GM21390 (cell line): ENCODE data around the gene LASP1NB.
"Not testable (repeated sequence)": the region's sequence is repeated elsewhere in the genome, so short reads cannot be mapped to it uniquely, and the experiment has no call there.

ENCODE experiments used
- ATAC-seq: cut with Tn5 transposase; IDR thresholded peaks from one replicate; pipeline ENCODE4 v1.9.1; 2021; ENCODE audit not compliant: unreplicated experiment

LASP1NB gene

DNA sequence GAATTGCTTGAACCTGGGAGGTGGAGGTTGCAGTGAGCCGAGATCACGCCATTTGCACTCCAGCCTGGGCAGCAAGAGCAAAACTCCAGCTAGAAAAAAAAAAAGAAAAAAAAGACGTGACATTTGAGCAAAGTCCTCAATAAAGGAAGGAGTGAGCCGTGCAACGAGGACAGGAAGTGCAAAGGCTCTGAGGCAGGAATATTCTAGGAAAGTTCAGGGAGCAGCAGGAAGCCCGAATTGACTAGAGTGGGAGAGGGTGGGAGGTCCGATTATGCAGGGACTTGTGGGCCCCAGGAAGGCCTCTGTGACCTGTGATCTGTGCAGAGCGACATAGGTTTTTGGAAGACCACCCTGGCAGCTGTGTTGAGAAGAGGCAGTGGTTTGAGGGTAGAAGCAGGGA lies 8.6 kb upstream of the LASP1NB start:
- no peak for ATAC-seq

DNA sequence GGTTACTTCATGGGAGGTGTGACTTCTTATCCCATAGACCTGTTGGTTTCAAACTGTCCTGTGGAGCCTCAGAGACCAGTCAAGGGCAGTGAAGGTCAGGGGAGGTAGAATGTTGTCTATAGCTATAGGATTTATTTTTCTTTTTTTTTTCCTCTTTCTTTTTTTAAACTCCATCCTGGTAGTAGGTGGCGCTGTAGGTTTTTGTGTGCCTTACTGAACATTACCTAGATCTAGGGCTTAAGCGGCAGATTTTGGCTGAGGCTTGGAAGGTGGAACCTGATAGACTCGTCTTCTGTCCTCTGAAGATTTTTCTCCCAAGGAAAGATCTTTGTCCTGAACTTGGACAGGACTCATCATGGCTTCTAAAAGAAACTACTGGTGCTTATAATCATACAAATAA lies 8.2 kb upstream of the LASP1NB start:
- ATAC-seq = no peak

DNA sequence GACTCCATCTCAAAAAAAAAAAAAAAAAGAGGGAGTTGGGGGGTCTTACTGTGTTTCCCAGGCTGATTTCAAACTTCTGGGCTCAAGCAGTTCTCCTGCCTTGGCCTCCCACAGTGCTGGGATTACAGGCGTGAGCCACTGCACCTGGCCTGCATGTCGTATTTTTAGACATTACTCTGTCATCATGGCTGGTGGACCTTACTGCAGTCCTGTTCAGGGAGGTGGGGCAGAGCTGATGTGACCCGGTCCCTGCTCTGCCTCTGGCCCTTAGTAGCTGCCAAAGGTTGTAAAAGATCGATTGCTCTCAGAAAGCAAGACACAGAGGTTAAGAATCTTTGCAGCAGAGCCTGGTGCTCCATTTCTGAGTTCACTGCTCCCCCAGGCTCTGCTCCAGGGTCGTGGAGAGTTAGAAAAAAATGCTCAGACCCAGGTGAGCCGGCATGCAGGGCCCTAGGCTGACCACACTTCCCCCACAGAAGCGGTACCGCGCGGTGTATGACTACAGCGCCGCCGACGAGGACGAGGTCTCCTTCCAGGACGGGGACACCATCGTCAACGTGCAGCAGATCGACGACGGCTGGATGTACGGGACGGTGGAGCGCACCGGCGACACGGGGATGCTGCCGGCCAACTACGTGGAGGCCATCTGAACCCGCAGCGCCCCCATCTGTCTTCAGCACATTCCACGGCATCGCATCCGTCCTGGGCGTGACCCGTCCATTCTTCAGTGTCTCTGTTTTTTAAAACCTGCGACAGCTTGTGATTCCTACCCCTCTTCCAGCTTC lies 7.1 kb upstream of the LASP1NB start:
- no peak for ATAC-seq

DNA sequence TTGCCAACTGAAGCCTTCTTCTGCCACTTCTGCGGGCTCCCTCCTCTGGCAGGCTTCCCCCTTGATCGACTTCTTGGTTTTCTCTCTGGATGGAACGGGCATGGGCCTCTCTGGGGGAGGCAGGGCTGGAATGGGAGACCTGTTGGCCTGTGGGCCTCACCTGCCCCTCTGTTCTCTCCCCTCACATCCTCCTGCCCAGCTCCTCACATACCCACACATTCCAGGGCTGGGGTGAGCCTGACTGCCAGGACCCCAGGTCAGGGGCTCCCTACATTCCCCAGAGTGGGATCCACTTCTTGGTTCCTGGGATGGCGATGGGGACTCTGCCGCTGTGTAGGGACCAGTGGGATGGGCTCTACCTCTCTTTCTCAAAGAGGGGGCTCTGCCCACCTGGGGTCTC lies 6.5 kb upstream of the LASP1NB start:
- ATAC-seq = no peak

DNA sequence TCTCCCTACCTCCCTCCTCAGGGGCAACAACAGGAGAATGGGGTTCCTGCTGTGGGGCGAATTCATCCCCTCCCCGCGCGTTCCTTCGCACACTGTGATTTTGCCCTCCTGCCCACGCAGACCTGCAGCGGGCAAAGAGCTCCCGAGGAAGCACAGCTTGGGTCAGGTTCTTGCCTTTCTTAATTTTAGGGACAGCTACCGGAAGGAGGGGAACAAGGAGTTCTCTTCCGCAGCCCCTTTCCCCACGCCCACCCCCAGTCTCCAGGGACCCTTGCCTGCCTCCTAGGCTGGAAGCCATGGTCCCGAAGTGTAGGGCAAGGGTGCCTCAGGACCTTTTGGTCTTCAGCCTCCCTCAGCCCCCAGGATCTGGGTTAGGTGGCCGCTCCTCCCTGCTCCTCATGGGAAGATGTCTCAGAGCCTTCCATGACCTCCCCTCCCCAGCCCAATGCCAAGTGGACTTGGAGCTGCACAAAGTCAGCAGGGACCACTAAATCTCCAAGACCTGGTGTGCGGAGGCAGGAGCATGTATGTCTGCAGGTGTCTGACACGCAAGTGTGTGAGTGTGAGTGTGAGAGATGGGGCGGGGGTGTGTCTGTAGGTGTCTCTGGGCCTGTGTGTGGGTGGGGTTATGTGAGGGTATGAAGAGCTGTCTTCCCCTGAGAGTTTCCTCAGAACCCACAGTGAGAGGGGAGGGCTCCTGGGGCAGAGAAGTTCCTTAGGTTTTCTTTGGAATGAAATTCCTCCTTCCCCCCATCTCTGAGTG lies 5.9 kb upstream of the LASP1NB start:
- ATAC-seq = no peak

GRCh38 chr17:38920374-38921291 lies 4.8 kb upstream of the LASP1NB start:
- ATAC-seq = no peak

DNA sequence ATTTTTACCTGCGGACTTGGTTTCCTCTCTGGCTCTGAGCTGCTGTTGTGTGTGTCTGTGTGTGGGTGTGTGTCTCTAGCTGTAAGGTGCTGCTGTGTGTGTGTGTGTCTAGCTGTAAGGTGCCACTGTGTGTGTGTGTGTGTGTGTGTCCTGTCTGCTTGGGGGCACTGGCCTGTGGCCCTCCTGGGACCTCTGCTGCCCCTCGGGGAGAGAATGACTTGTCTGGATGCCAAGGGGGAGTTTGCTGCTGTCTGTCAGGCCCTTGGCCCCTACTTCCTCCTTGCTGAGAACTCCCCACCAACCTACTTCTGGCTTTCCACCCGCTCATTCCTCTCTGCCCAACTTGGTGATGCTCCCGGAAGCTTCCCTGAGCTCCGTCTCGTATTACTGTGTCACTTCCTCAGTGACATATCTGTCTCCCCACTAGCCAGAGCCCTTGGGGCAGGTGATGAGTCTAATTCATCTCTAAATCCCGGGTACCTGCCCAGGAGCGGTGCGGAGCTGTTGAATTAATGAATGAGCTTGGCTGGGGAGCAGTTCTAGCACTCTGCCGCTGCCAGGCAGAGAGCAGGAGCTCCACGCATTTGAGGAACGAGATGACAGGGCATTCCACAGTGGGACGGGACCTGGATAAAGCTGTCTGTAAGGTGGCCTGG lies 3.5 kb upstream of the LASP1NB start:
- no peak for ATAC-seq

DNA sequence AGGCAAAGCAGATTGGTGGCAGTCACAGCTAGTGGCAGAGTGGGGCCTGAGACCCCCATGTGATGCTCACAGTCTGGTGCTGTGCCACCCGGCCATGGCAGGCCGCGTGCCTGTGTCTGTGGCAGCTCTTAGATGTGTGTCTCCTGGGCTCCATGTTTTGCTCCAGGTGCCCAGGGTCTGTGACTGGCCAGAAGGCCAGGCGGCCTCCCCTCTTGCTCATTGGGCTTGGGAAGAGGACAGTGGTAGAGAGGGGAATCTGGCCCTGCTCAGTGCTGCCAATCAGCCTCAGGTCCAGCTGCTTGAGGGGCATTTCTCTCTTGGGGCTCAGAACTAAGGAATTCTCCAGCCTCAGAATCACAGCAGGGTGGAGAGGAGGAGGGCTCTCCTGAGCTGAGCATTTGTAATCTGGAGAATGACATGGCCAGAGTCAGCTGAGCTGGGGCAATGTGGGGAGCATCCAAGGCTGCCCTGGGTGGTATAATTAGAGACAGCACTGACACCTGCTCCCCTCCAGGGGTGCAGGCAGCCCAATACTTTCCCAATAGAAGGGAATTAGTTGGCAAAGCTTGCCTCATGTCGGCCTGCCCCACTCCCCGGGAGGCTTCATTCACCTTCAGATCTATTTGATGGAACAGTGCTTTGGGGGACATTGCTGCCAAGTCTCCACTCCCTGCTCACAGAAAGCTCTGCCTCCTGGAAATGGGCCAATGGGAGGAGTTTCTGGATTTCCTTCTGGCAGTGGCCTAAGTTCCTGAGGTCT lies 2.7 kb upstream of the LASP1NB start:
- no peak for ATAC-seq

DNA sequence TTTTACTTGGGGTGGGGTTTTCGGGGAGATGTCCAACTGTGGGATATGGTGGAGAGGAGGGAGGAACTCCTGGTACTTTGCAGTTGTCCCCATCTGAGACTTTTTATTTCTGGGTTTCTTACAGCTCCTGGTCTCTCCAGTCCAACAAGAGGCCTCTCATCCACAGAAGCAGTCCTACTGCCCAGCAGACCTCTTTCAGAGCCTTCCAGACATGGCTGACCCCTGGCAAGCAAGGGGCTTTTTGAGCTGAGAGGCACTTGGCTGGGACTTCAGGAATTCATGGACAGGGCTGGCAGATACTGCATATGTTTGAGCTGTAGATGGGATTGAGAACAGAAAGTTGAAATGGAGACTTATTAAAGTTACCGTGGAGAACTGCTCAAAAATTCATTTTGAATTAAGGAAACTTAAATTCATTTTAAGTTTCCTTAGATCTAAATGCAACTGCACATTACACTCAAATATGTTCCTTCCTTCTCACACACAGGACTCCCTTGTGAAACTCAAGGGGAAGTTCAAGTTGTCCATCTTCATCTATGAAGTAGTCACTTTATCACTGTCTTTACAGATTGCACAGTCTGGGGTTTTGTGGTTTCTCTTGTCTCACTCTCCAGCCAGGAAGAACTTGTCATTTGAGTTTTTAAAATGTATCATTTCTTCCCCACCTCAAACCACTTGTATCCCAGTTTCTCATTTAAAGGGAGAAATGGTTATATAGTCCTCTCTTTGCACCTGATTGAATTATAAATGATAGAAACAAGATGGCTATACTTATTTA lies 1.1 kb downstream of the LASP1NB start:
- ATAC-seq = no peak

DNA sequence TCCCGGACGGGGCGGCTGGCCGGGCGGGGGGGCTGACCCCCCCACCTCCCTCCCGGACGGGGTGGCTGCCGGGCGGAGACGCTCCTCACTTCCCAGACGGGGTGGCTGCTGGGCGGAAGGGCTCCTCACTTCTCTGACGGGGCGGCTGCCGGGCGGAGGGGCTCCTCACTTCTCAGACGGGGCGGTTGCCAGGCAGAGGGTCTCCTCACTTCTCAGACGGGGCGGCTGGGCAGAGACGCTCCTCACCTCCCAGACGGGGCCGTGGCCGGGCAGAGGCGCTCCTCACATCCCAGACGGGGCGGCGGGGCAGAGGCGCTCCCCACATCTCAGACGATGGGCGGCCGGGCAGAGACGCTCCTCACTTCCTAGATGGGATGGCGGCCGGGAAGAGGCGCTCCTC lies 5.4 kb downstream of the LASP1NB start:
- not testable (repeated sequence) for ATAC-seq

- ATAC-seq = not testable (repeated sequence)
These were observed 8.5 kb downstream of the LASP1NB start for GRCh38 chr17:38933962-38934361.

DNA sequence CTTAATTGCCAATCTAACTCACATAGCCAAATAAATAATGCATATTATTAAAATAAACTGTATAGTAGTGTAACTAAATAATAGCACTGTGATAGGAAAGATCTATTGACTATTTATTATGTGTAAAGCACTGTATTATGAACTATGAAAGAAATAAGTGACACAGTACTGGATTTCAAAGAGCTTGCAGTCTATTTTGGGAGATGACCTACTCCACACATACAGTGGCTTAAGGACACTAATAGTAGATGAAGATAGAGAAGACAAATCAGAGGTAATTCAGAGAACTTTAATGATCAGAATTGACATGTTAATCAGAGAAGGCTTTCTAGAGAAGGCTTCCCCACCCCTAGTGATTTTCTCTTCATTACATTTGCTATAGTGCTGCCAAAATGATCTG lies 14.6 kb downstream of the LASP1NB start:
- ATAC-seq = no peak

GRCh38 chr17:38940404-38940803 lies 15.0 kb downstream of the LASP1NB start:
- no peak for ATAC-seq

GRCh38 chr17:38942696-38943334 lies 17.4 kb downstream of the LASP1NB start:
- ATAC-seq = no peak

DNA sequence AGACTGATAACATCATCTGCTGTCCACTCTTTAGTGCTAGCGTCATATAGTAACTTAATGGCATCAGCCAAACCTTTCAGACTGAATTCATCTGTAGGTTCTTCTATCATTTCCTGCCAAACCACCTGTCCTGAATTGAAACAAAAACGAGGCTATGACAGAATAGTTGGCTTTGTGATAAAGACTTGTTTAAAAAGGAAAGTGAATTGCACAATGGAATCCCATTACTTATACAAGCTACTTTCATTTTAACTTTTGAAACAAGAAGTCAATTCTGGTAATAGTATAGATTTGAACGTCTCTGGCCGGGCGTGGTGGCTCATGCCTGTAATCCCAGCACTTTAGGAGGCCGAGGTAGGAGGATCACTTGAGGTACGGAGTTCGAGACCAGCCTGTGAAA lies 18.2 kb downstream of the LASP1NB start:
- ATAC-seq = no peak

GRCh38 chr17:38947189-38947588 lies 21.8 kb downstream of the LASP1NB start:
- no peak for ATAC-seq

DNA sequence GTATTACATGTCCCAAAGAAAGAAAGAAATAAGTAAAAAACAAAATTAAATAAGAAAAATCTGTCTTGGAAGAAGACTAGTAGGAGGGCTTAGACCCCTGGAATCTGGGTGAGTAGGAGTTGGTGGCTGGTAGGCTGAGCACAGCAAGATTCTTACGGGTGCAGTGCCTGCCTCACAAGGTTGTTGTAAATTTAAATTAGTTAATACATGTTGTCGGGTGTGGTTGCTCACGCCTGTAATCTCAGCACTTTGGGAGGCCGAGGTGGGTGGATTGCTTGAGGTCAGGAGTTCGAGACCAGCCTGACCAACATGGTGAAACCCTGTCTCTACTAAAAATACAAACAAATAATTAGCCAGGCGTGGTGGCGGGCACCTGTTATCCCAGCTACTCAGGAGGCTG lies 28.4 kb downstream of the LASP1NB start:
- not testable (repeated sequence) for ATAC-seq

DNA sequence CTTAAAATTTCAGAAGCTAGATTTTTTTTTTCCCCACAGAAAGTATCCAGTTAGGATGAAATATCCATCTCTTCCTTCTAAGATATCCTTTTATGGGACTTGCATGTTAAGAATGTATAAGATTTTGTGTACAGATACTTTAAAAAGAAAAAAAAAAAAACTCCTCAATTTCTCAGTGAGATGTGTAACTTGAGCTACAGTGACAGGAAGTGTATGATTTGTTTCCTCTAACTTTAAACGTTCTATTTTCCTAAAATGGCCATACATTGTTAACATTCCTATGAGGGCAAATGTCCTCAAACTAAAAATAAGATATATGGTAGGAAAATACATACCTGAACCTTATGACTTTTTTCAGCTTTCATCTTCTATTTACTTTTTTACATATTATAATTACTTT lies 32.9 kb downstream of the LASP1NB start:
- no peak for ATAC-seq

- ATAC-seq = no peak
These were observed 33.3 kb downstream of the LASP1NB start for GRCh38 chr17:38958756-38959155.
